Omental fat pad (tissue), 4 donors: ENCODE measurements around the gene SLC25A26. TPM values are rescaled to one million over a fixed set of nuclear protein-coding genes. Genes with fewer than 3 reads are reported as not detected.

Source experiments
- ATAC-seq: fragments of 150-250 bp; one replicate; pipeline ENCODE4 v1.9.1; 2016; ENCODE audit warnings: mild to moderate bottlenecking, moderate library complexity; ENCODE audit not compliant: low FRiP score
- DNase-seq: peaks from one replicate; pipeline ENCODE4 v3.0.0-alpha.2; 2019; ENCODE audit warnings: low spot score
- CTCF ChIP-seq, 3 donors: fragments of 450-650 bp; IDR thresholded peaks; one replicate each; pipeline ENCODE4 v1.5.1; 2016 to 2017; ENCODE audit warnings: antibody characterized with exemption in 3 of 3, mild to moderate bottlenecking in 3 of 3, moderate library complexity in 2 of 3
- small RNA-seq: library from RNA; depleted of rRNA; stranded (forward); fragments of <200 nt; gene quantifications from one replicate; pipeline ENCODE3, GENCODE V24; 2016
- total RNA-seq, 4 donors: library from RNA; depleted of rRNA; stranded (reverse); fragments of >200 nt; gene quantifications; one replicate each; pipeline ENCODE4 v1.1.0, GENCODE V29; 2016

SLC25A26 gene
- total RNA-seq, 4 donors from 2014 or later, result 19.2 to 26.4 (median 23.0) TPM

GRCh38 chr3:66427951-66428474 is 207.2 kb downstream of the SLC25A26 start:
- TF ChIP-seq CTCF (IDR thresholded peaks at IDR 0.05), result no peak
- ATAC-seq (no peak), DNase-seq (no peak)

Small RNAs within 50 kb of the gene (small RNA-seq; reads per million reads assigned to genes)
- gene RN7SL482P (not detected), gene RNU6-787P (not detected)

Other genes with a start within 250 kb of the SLC25A26 start
- 10 to 100 TPM; 22.9 to 38.8 (median 34.3) TPM for gene MAGI1, start 182.1 kb upstream of the SLC25A26 start, total RNA-seq